Measurements from ENCODE around the gene RUNDC1.

The RUNDC1 gene

GRCh38 chr17:43020789-43021740 lies 40.7 kb downstream of the RUNDC1 start (continued):
- TF ChIP-seq, protein P1, sequence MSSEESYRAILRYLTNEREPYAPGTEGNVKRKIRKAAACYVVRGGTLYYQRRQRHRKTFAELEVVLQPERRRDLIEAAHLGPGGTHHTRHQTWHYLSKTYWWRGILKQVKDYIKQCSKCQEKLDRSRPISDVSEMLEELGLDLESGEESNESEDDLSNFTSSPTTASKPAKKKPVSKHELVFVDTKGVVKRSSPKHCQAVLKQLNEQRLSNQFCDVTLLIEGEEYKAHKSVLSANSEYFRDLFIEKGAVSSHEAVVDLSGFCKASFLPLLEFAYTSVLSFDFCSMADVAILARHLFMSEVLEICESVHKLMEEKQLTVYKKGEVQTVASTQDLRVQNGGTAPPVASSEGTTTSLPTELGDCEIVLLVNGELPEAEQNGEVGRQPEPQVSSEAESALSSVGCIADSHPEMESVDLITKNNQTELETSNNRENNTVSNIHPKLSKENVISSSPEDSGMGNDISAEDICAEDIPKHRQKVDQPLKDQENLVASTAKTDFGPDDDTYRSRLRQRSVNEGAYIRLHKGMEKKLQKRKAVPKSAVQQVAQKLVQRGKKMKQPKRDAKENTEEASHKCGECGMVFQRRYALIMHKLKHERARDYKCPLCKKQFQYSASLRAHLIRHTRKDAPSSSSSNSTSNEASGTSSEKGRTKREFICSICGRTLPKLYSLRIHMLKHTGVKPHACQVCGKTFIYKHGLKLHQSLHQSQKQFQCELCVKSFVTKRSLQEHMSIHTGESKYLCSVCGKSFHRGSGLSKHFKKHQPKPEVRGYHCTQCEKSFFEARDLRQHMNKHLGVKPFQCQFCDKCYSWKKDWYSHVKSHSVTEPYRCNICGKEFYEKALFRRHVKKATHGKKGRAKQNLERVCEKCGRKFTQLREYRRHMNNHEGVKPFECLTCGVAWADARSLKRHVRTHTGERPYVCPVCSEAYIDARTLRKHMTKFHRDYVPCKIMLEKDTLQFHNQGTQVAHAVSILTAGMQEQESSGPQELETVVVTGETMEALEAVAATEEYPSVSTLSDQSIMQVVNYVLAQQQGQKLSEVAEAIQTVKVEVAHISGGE (tag by site-specific recombination; conservative IDR thresholded peaks at IDR 0.05; ENCODE audit: low read depth), result 0 out of 2 replicates have a peak, but pooled peaks have one; percentile 7
- no peak for TF ChIP-seq ZNF626 (tag by site-specific recombination; IDR thresholded peaks at IDR 0.05)
- no peak for TF ChIP-seq HOXA7 (CRISPR knock-in tag; IDR thresholded peaks at IDR 0.05; ENCODE audit: borderline replicate concordance)
- TF ChIP-seq KLF8 (tag by site-specific recombination; IDR thresholded peaks at IDR 0.05), result peak; percentile 19
- TF ChIP-seq ZNF623 (tag by site-specific recombination; IDR thresholded peaks at IDR 0.05), result no peak
- TF ChIP-seq, protein P2, sequence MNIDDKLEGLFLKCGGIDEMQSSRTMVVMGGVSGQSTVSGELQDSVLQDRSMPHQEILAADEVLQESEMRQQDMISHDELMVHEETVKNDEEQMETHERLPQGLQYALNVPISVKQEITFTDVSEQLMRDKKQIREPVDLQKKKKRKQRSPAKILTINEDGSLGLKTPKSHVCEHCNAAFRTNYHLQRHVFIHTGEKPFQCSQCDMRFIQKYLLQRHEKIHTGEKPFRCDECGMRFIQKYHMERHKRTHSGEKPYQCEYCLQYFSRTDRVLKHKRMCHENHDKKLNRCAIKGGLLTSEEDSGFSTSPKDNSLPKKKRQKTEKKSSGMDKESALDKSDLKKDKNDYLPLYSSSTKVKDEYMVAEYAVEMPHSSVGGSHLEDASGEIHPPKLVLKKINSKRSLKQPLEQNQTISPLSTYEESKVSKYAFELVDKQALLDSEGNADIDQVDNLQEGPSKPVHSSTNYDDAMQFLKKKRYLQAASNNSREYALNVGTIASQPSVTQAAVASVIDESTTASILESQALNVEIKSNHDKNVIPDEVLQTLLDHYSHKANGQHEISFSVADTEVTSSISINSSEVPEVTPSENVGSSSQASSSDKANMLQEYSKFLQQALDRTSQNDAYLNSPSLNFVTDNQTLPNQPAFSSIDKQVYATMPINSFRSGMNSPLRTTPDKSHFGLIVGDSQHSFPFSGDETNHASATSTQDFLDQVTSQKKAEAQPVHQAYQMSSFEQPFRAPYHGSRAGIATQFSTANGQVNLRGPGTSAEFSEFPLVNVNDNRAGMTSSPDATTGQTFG (tag by site-specific recombination; IDR thresholded peaks at IDR 0.05; ENCODE audit: borderline replicate concordance), result no peak
- TF ChIP-seq SETDB1 (IDR thresholded peaks at IDR 0.05; ENCODE audit: insufficient read length, low read length), result no peak
- TF ChIP-seq SP7 (tag by site-specific recombination; IDR thresholded peaks at IDR 0.05), result peak; percentile 69; the same call in 1 of the 2 replicates
- TF ChIP-seq ZNF585B (tag by site-specific recombination; IDR thresholded peaks at IDR 0.05), result no peak
- no peak for TF ChIP-seq ZNF324 (tag by site-specific recombination; IDR thresholded peaks at IDR 0.05)
- TF ChIP-seq, protein P3, sequence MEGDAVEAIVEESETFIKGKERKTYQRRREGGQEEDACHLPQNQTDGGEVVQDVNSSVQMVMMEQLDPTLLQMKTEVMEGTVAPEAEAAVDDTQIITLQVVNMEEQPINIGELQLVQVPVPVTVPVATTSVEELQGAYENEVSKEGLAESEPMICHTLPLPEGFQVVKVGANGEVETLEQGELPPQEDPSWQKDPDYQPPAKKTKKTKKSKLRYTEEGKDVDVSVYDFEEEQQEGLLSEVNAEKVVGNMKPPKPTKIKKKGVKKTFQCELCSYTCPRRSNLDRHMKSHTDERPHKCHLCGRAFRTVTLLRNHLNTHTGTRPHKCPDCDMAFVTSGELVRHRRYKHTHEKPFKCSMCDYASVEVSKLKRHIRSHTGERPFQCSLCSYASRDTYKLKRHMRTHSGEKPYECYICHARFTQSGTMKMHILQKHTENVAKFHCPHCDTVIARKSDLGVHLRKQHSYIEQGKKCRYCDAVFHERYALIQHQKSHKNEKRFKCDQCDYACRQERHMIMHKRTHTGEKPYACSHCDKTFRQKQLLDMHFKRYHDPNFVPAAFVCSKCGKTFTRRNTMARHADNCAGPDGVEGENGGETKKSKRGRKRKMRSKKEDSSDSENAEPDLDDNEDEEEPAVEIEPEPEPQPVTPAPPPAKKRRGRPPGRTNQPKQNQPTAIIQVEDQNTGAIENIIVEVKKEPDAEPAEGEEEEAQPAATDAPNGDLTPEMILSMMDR (tag by site-specific recombination; IDR thresholded peaks at IDR 0.05), result no peak
- TF ChIP-seq GLI2 (tag by site-specific recombination; IDR thresholded peaks at IDR 0.05; ENCODE audit: borderline replicate concordance, low read depth), result no peak
- TF ChIP-seq REPIN1 (tag by site-specific recombination; IDR thresholded peaks at IDR 0.05; ENCODE audit: low read depth), result no peak
- no peak for TF ChIP-seq WT1 (tag by site-specific recombination; IDR thresholded peaks at IDR 0.05)
- TF ChIP-seq KLF10 (tag by site-specific recombination; IDR thresholded peaks at IDR 0.05), result no peak
- TF ChIP-seq ZNF837 (tag by site-specific recombination; IDR thresholded peaks at IDR 0.05), result no peak
- TF ChIP-seq, protein P4, sequence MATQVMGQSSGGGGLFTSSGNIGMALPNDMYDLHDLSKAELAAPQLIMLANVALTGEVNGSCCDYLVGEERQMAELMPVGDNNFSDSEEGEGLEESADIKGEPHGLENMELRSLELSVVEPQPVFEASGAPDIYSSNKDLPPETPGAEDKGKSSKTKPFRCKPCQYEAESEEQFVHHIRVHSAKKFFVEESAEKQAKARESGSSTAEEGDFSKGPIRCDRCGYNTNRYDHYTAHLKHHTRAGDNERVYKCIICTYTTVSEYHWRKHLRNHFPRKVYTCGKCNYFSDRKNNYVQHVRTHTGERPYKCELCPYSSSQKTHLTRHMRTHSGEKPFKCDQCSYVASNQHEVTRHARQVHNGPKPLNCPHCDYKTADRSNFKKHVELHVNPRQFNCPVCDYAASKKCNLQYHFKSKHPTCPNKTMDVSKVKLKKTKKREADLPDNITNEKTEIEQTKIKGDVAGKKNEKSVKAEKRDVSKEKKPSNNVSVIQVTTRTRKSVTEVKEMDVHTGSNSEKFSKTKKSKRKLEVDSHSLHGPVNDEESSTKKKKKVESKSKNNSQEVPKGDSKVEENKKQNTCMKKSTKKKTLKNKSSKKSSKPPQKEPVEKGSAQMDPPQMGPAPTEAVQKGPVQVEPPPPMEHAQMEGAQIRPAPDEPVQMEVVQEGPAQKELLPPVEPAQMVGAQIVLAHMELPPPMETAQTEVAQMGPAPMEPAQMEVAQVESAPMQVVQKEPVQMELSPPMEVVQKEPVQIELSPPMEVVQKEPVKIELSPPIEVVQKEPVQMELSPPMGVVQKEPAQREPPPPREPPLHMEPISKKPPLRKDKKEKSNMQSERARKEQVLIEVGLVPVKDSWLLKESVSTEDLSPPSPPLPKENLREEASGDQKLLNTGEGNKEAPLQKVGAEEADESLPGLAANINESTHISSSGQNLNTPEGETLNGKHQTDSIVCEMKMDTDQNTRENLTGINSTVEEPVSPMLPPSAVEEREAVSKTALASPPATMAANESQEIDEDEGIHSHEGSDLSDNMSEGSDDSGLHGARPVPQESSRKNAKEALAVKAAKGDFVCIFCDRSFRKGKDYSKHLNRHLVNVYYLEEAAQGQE (tag by site-specific recombination; IDR thresholded peaks at IDR 0.05), result no peak
- no peak for TF ChIP-seq IKZF3 (tag by site-specific recombination; IDR thresholded peaks at IDR 0.05)
- no peak for TF ChIP-seq INSM2 (tag by site-specific recombination; IDR thresholded peaks at IDR 0.05)
- TF ChIP-seq ZNF571 (tag by site-specific recombination; IDR thresholded peaks at IDR 0.05), result no peak
- no peak for TF ChIP-seq ZNF544 (tag by site-specific recombination; IDR thresholded peaks at IDR 0.05)
- TF ChIP-seq ZNF660 (tag by site-specific recombination; IDR thresholded peaks at IDR 0.05), result no peak
- TF ChIP-seq ZNF132 (tag by site-specific recombination; IDR thresholded peaks at IDR 0.05; ENCODE audit: borderline replicate concordance), result no peak

Measured in HEK293 (cell line).